ENCODE data around the gene PATZ1.
A peak's percentile ranks its signal among the peaks of the same experiment; 100 is the strongest.

Gene PATZ1

DNA sequence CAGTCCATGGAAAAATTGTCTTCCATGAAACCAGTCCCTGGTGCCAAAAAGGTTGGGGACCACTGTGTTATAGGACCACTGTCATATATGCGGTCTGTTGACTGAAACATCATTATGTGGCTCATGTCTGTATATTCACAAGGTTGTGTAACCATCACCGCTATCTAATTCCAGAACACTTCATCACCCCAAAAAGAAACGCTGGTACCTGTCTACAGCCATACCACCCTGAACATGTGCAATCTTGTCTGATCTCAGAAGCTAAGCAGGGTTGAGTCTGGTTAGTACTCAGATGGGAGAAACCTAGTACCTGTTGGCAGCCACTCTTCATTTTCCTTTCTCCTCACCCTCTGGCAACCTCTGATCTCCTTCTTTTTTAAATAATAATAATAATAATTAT lies 41.0 kb downstream of the PATZ1 start:
- no peak for DNase-seq

DNA sequence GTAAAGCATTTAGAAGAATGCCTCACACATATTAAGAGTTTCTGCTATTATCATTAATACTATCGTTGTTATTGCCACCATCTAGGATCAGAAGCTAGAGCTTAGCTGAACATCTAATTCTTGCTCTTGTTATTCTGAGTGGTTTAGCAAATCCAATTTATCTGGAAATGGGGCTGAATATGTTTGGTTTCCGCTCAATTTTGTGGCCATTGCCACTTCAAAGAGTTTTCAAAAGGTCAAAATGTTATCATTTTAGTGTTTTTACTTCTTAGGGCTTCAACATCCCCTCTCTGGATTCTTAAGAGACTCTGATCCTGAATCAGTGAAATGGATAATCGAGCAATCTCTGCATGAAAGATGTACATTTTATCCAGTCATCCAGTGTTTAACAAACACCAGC lies 43.6 kb downstream of the PATZ1 start:
- DNase-seq, result no peak

DNA sequence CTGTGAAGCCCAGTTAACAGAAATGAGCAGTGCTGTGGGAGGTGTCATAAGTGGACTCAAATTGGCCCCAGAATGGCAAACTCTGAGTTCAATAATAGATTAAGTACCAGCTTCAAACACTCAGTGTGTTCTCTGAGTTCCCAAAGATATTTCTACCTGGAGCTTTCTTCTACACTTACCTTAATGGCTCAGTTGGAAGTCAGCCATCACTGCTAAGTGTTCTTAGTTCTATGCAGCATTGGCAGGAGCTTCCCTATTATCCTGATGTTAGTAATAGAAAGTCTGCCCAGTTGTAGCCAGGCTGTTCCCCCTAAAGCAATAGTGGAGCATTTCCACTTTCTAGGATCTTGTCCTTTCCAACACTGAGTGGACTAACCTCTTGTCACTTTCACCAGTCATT lies 44.1 kb downstream of the PATZ1 start:
- DNase-seq, result no peak

DNA sequence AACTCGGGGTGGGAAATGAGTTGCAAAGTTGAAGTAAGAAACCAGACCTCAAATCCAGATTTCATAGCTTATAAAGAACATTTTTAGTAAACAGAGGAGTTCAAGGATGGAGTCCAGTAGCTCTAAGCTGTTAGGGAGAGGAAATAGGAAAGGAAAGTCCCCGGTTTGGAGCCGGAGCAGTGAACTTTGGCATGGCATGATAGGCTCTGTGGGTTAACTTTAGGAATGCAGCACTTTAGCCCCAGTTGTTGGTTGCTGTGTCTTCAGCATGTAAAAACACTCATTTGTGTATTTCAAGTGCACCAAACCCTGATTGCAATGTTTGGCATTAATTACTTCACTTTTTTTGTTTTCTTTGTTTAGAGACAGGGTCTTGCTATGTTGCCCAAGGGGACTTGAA lies 45.2 kb downstream of the PATZ1 start:
- no peak for DNase-seq

DNA sequence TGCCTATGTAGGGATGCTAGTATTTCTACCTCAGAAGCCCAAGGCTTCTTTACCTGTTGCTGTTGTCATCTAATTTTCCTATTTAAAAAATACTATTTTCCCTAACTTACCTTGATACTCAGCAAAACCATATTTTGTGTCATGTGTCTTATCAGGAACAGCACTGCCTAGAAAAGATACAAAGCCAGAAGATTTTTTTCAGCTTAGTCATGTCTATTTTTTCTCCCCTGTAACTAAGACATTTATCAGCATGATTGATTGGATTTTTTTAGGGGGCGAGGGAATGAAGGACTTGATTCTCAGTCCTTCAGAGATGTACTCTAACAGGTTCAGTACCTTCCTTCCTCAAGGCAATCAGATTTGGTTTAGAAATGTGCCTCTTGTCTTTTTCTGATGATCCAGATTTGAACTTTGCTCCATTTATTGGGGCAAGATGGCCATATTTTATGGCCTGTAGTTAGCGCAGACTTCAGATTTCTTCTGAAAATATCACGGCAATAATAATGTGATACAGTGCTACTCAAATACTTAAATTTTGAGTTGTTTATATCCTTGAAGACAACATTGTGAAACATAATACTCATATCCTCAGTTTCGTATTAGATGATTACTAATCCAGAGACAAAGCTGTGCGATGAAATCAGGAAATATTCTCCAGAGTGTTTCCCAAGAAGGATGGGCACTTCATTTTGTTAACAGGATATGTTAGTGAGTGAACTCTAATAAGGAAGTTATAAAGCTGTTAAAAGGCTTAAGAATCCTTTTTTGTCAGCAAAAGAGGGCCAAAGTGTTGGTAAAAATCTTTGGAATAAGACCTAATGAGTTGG lies 50.1 kb downstream of the PATZ1 start:
- DNase-seq, result no peak

DNA sequence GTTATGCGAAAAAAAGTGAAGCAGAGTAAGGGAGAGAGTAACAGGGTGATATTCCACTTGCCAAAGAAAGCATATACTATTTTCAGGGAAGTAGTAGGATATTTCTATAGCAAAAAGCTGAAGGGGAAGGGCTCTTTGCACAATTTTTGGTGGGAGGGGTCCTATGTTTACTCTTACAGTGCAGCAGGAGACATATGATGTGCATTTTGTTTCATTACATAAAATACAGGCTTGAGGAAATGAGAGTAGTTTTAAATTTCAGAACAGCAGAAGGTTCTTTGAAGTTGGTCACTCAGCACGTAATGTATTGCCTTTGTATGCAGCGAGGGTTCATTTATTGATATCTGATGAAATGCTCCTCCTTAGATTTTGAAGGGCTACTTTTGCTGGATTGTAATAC lies 50.8 kb downstream of the PATZ1 start:
- no peak for DNase-seq

DNA sequence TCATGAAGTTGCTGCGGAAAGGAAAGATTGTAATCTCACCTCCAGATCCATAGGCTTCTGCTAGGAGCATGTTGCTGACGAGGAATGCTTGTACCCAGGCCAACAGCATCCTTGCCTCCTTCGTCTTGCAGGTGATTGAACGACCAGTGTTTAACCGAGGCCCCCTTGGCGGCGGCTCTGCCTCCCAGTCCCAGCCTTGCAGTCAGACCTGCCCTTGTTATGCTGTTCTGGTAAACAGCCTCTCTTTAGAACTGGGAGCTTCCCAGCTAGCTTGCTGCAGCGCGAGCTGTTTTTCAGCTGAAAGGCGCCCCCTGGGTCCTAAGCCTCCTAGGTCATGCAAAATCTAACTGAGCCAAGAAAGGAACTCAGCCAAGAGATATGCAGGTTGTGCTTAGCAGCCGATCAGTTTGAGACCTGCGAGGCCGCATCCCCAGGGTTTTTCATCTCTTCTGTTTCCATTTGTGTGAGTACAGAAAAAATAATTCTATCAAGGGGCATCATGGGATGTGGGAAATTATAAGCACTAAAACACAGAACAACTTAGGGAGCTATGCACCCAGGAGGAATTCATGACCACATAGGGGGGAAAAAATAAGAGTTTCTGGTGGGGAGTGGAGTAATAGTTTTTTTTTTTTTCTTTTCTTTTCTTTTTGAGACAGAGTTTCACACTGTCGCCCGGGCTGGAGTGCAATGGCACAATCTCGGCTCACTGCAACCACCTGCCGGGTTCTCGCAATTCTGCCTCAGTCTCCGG lies 53.7 kb downstream of the PATZ1 start, which contains the start of gene PIK3IP1:
PIK3IP1 (minus strand) TSS at position 253 of the 754 bp plus-strand sequence; CDS start at position 109, 144 bp downstream.
- DNase-seq, result peak; percentile 83

DNA sequence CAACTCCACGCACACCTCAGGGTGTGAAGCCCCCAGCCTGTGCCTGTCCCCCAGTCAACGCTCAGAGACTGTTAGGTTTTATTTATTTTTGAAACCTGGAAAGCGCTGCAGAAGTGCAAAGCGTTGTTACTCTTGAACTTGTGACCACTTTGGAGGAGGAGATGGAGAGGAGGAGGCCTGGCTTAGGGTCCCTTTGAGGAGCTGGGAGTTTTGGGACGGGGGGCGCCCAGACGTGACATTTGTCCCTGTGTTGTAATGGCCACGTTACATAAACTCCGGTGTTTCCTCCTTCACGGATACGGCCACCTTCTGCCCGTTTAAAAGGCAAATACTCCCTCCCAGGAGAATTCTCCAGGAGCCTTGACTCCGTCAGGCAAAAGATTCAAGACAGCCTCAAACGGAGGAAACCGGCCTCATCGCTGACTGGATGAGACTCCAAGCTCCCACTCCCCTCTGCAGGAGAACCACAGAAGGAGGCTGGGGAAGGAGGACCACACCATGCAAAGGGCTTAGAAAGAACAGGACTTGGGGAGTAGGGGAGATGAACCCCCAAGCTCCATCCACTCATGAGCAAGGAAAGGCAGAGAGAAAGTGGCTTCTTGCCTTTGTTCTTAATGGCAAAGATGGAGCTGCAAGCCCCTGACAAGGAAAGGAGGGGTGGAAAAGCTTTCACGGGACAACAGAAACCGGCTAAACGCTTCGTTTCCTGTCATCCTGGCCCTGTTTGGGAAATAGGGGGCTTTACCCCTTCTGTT lies 54.5 kb downstream of the PATZ1 start:
- DNase-seq, result no peak

DNA sequence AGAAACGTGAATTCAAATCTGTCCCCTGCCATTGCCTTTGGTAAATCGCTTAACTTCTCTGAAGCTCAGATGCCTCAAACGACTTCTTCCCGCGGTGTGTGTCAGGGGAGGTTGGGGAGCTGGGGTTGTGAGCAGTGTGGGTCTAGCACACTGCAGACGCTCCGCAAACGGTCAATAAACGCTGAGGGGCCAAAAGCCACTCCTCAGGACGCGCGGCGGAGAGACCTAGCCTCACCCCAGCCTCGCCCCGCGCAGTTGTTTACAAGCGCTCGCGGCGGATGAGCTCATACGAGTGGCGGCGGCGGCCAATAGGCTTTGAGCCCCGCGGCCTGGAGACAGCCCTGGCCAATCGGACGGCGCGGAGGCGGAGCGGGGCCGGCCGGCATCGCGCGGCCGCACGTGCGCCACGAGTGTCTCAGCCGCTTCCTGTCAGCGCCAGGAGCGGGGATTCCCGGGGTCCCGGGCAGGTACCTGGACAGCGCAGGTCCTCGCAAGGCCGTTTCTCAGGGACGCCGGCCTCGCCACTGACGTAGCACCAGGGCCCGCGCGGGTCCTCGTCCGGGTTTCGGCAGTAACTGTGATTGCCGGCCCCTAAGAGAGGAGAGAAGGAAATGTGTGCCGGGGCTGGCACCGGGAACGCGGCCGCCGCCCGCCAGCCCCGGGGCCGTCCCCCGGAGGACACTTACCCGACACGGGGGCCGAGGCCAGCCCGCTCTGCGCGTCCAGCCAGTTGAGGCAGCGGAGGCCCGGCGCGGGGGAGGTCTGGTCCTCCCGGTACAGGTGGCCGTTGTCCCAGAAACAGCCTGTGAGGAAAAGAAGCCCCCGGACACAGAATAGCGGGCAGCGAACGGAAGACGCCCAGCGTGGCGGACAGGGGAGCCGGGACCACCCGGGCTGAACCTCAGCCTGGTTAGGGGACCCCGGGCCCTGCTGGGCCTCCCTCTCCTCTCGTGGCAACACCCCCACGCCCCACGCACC lies 55.4 kb downstream of the PATZ1 start:
- peak; percentile 91 for DNase-seq

DNA sequence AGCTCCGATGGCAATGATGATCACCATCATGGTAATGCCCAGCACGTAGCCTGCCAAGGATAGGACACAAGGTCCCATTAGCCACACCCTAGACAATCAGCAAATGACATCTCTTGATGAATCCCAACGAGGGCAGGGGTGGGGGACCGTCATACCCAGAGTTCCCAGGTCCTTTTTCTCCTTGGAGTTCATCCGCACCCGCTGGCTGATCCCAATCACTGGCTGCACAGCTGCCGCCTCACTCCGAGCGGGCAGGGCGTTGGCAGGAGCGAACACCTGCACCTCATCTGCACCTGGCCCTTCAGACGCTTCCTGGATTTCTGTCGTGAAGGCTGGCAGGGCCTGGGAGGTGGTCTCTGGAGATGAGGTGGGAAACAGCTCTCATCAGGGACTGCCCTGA lies 56.8 kb downstream of the PATZ1 start:
- DNase-seq, result no peak

DNA sequence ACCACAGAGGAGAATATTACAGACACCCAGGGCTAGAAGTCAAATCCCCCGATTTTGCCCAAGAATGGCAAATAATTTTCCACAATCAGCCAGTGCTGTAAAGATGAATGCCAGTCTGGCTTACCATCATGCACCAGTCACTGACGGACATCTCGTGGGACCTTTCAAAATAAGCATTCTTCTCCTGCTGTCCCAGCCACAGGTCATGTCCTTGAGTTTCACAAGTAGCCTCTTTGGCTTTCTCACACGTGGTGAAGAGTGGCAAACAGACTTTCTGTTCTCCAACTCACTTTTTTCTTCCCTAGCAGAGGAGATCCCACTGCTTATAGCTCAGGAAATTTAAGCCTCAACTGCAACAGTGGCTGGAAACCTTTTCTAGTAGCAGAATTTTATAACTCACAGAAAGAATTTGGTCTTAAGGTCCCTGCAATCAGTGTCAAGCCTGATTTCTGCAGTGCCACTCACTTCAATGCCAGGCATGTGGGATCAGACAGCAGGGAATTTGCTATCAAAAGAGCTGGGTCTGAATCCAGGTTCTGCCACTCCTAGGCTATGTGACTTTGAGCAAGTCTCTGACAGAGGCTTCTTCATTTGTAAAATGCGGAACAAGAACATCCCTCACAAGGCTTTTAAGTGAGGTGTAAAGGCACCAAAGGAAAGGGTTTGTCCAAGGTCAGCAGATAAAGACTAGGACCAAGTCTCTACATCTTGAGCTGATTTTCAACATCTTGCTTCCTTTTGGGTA lies 57.5 kb downstream of the PATZ1 start:
- DNase-seq, result no peak

DNA sequence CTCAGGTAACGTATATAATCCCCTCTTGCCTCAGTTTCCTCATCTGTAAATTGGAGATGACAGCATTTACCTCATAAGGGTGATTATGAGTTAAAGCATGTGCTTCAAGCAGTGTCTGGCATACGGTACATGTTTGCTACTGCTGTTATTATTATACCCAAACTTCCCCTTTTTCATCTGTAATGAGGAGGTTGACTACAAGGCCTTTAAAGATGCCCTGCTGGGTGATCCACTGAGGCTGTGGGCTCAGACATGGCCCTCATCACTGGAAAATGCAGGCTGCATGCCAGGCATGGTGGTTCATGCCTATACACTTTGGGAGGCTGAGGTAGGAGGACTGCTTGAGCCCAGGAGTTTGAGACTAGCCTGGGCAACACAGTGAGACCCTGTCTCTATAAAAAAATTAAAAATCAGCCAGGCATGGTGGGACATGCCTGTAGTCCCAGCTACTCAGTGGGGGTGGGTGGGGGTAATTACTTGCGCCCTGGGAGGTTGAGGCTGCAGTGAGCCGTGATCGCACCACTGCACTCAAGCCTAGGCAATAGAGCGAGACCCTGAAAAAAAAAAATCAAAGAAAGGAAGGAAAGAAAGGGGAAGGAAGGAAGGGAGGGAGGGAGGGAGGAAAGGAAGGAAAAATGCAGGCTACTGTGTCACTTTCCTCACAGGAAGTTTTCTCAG lies 58.2 kb downstream of the PATZ1 start:
- DNase-seq, result no peak

DNA sequence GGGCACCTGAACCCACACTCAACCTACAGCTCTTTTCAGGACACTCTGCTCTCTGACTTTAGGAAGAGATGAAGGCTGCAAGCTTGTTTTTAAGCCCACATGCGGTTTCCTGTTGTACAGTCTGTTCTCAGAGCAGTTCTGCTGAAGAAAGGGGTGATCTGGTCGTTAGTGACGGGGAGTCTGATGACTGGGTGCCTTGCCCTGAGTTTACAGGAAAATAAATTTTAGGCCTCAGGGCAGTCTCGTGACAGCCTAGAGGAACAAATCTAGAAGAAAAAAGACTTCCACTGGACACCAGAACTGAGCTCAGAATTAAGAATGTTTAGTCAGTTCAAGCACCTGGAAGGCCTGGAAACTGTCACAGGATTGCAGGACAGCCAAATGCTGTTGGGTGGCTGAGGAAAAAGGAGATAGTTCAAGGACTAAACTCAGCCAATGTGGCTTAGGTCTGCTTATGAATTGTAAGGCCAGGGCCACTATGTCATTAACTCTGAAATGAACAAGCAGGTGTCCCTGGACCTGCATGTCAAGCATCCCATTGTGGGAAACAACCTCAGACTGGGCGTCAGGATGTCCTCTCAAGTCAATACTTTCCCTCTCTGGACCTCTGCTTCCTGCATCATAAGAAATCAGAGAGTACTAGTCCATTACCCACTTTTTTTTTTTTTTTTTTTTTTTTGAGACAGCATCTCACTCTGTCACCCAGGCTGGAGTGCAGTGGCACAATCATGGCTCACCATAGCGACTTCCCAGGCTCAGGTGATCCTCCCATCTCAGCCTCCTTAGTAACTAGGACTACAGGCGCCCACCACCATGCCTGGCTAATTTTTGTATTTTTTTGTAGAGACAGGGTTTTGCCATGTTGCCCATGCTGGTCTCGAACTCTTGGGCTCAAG lies 59.5 kb downstream of the PATZ1 start:
- peak; percentile 51 for DNase-seq

DNA sequence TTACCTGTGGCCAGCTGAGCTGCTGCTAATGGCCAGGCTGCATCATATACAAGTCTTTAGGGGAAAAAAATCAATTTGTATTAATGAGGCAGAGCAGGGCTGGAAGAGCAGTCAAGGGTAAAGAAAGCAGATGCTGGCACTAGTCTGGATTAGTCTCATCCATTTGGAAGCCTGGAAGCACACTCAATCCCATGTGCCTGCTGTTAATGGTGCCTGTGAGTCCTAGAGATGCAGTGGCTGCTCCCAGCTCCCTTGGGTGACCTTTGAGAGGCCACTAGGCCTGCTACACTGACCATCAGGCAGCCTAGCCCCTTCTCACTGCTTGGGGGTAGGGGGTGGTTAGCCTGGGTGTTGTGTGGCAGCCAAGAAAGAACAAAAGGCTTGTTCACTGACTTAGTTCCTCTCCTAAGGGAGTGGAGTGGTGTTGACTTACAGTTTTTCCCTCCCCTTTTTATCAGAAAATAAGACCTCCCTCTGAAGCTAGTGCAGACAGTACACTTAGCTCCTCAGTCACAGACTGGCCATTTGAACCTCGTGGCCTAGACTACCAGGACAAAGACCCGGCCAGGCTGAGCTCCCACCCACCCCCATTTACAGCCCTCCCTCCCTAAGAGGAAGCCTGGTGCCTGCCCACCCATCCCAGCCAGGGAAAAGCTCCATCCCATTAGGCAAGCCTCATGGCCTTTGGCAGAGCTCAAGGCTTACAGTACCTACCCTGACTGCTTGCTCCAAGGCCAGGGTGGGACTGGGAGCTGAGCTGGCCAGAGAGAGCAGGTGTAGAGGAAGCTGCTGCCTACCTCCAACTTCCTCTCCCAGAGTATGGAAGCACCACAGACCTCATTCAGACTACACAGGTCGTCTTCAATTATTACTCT lies 61.6 kb downstream of the PATZ1 start:
- DNase-seq, result no peak

DNA sequence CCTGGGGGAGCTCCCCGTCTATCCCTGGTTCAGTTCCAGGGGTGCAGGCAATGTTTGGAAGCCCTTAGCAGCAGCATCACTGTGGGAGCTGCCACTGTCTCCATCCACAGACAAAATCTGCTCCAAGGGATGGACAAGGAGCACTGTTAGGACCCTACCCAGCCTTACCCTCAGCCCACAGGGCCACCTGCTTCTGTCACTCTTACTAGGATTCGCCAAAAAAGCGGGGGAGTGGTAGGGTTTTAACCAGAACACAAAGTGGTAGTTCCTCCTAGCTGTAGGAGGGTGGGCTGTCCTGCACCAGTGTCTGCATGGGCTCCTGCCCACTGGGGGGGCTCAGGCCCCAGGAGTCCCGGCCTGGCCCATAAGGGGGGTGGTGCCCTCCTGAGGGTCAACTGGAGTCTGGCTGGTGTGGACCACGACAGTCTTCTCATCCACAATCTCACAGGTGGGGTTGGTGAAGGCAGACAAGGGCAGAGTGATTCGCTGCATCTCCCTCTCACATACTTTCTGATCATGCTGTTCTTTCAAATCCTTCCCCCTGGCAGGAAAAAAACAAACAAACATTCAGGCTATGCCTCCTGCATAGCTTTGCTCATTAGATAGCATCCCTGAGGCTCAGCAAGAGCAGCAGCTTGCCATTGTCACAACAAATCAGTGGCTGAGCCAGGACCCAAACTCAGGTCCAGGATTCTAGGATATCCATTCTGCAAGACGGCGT lies 63.2 kb downstream of the PATZ1 start:
- DNase-seq, result no peak

DNA sequence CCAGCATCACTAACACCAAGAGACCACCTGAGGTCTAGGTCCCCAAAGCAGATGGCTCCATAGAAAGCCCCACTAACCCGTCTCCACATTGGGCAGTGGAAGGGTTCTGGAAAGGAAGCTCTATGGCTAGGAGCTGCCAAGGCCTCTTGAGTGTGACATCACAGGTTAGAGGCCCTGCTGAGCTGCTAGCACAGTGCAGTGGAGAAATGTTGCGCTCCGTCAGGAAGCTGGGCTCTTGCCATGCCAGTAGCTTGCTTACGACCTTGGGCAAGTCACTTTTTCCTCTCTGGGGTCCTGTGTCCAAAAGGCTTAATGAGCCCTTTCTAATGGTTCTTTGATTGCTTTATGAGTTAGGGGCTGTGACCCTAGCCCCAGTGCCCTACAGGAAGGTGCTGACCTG lies 64.4 kb downstream of the PATZ1 start:
- no peak for DNase-seq

DNA sequence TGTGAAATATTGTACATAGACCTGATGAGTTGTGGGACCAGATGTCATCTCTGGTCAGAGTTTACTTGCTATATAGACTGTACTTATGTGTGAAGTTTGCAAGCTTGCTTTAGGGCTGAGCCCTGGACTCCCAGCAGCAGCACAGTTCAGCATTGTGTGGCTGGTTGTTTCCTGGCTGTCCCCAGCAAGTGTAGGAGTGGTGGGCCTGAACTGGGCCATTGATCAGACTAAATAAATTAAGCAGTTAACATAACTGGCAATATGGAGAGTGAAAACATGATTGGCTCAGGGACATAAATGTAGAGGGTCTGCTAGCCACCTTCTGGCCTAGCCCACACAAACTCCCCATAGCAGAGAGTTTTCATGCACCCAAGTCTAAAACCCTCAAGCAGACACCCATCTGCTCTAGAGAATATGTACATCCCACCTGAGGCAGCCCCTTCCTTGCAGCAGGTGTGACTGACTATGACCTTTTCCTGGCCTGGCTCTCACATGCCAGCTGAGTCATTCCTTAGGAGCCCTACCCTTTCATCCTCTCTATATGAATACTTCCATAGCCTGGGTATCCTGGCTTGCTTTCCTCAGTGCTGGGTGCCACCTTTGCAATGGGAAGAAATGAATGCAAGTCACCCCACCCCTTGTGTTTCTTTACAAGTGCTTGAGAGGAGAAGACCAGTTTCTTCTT lies 66.2 kb downstream of the PATZ1 start:
- DNase-seq, result no peak

DNA sequence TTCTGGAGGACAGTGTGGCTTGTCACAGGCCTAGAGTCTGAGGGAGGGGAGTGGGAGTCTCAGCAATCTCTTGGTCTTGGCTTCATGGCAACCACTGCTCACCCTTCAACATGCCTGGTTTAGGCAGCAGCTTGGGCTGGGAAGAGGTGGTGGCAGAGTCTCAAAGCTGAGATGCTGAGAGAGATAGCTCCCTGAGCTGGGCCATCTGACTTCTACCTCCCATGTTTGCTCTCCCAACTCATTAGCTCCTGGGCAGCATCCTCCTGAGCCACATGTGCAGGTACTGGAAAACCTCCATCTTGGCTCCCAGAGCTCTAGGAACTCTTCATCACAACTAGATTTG lies 66.8 kb downstream of the PATZ1 start:
- DNase-seq, result no peak
